HG02642 (cell line): ENCODE results near the gene ACOT7.
A peak's percentile ranks its signal among the peaks of the same experiment; 100 is the strongest.

Source experiments
- ATAC-seq: cut with Tn5 transposase; IDR thresholded peaks from one replicate; pipeline ENCODE4 v1.9.1; 2021; ENCODE audit warnings: mild to moderate bottlenecking; ENCODE audit not compliant: unreplicated experiment, poor library complexity

ACOT7 gene

GRCh38 chr1:6273380-6273891, 120.1 kb downstream of the ACOT7 start:
- ATAC-seq: no peak

GRCh38 chr1:6272868-6273267, 120.7 kb downstream of the ACOT7 start:
- no peak for ATAC-seq

- ATAC-seq: no peak
These were observed 121.1 kb downstream of the ACOT7 start for GRCh38 chr1:6272452-6272851.

- ATAC-seq: no peak
These were observed 122.0 kb downstream of the ACOT7 start for GRCh38 chr1:6271554-6271953.

GRCh38 chr1:6271006-6271405, 122.6 kb downstream of the ACOT7 start:
- no peak for ATAC-seq

GRCh38 chr1:6270401-6270800, 123.2 kb downstream of the ACOT7 start:
- ATAC-seq: no peak

- no peak for ATAC-seq
These were observed 123.7 kb downstream of the ACOT7 start for GRCh38 chr1:6269720-6270400.

- no peak for ATAC-seq
These were observed 124.3 kb downstream of the ACOT7 start for GRCh38 chr1:6269296-6269695.

- ATAC-seq: no peak
These were observed 125.2 kb downstream of the ACOT7 start for GRCh38 chr1:6268415-6268814.

- ATAC-seq: no peak
These were observed 125.8 kb downstream of the ACOT7 start for GRCh38 chr1:6267686-6268322.

GRCh38 chr1:6266641-6267040, 126.9 kb downstream of the ACOT7 start:
- ATAC-seq: no peak

- ATAC-seq: no peak
These were observed 128.4 kb downstream of the ACOT7 start for GRCh38 chr1:6265151-6265550.

GRCh38 chr1:6263716-6264115, 129.9 kb downstream of the ACOT7 start:
- ATAC-seq: no peak

- ATAC-seq: no peak
These were observed 130.8 kb downstream of the ACOT7 start for GRCh38 chr1:6262555-6263420.

GRCh38 chr1:6261615-6261995, 132.0 kb downstream of the ACOT7 start:
- no peak for ATAC-seq

- peak; percentile 45 for ATAC-seq
These were observed 132.5 kb downstream of the ACOT7 start, which contains the start of gene GPR153 for GRCh38 chr1:6260961-6261614. Gene GPR153 (minus strand): TSS chr1:6261098. CDS start chr1:6254905, 6,193 bp downstream.

GRCh38 chr1:6260433-6260934, 133.1 kb downstream of the ACOT7 start:
- no peak for ATAC-seq

GRCh38 chr1:6259491-6260362, 133.8 kb downstream of the ACOT7 start:
- ATAC-seq: no peak

- no peak for ATAC-seq
These were observed 134.9 kb downstream of the ACOT7 start for GRCh38 chr1:6258675-6259074.
